Psoas muscle (tissue), 8 donors: ENCODE data around the gene UNC5B. TPM values are rescaled to one million over a fixed set of nuclear protein-coding genes. Genes with fewer than 3 reads are reported as not detected.

ENCODE experiments used
- ATAC-seq, 4 donors: fragments of 200-7000 bp; cut with Tn5 transposase; one replicate each; pipeline ENCODE4 v1.9.1; 2020; ENCODE audit warnings: moderate library complexity in 3 of 4, mild to moderate bottlenecking in 2 of 4
- DNase-seq, 2 donors: peaks; one replicate each; pipeline ENCODE4 v3.0.0-alpha.2; 2020
- H3K27ac ChIP-seq: fragments of 200-600 bp; one replicate; pipeline ENCODE4 v1.8.0; 2022
- H3K27me3 ChIP-seq, 3 donors: fragments of 200-600 bp in 1 of 3; one replicate each; pipeline versions ENCODE4 v1.6.1 to v1.8.0; 2013 to 2022; ENCODE audit warnings: low read length in 2 of 3, mild to moderate bottlenecking in 2 of 3, moderate library complexity in 1 of 3; ENCODE audit not compliant: insufficient read depth in 3 of 3
- H3K36me3 ChIP-seq, 2 donors: fragments of 200-600 bp in 1 of 2; one replicate each; pipeline versions ENCODE4 v1.6.1 to v1.8.0; 2013 to 2022; ENCODE audit warnings: low read depth in 1 of 2, mild to moderate bottlenecking in 1 of 2, moderate library complexity in 1 of 2; ENCODE audit not compliant: insufficient read depth in 1 of 2
- H3K4me1 ChIP-seq: fragments of 200-600 bp; one replicate; pipeline ENCODE4 v1.8.0; 2022
- H3K4me3 ChIP-seq: fragments of 200-600 bp; one replicate; pipeline ENCODE4 v1.8.0; 2022; ENCODE audit warnings: mild to moderate bottlenecking
- H3K9me3 ChIP-seq: fragments of 200-600 bp; one replicate; pipeline ENCODE4 v1.8.0; 2022
- WGBS, 3 donors: extraction: QIAGEN DNeasy Blood & Tissue Kit; methylation state at CpG; one replicate each; pipeline versions ENCODE4 v1.1.6 to v1.1.7; 2013; 5-methylcytosine and 5-hydroxymethylcytosine counted together
- intact Hi-C, 2 donors: fragments of 100-400 bp; cut with DNase I; formaldehyde crosslinking; loops; one replicate each; pipeline versions ENCODE4 v1.11.0 to v1.14.2; 2022
- polyA plus RNA-seq, 3 donors: library from polyadenylated mRNA; stranded (reverse); fragments of 200-250 nt; gene quantifications; one replicate each; pipeline ENCODE4 v1.2.3, GENCODE V29; 2013
- total RNA-seq, 4 donors: library from RNA; stranded (reverse); fragmentation: NEBNext Ultra II Directional in 2 of 4; extraction: Animal tissue kit (Norgen Biotek cat#: 25700) in 2 of 4; gene quantifications; one replicate each; pipeline versions ENCODE4 v1.2.1 to v1.2.4, GENCODE V29; 2021 to 2023
- TF ChIP-seq, protein P1 (sequence below): fragments of 200-600 bp; IDR thresholded peaks from one replicate; pipeline ENCODE4 v1.8.0; 2022; ENCODE audit warnings: antibody characterized with exemption
- donor health status: healthy with polysubstance abuse.
- donor health status: DM: no; HTN: no; CAD: no; lungs with moderate emphysema.
- donor health status: Bipolar disorder and iron deficiency.
- donor health status: healthy.
- donor health status: DM: yes; HTN: yes; CAD: no.
- donor health status: DM: no; HTN: no; CAD: no.
- donor health status: DM: no; HTN: no; CAD: no.
- donor health status: DM: yes; HTN: yes; CAD: no.

Gene UNC5B
- total and polyA plus RNA-seq, 7 donors, result 0.65 to 5.7 (median 1.3) TPM

- Histone ChIP-seq H3K36me3 (peaks cover 0 to 6% of the 10 kb centered on the region in 2 donors), H3K4me3 (no peak overlapping the region), H3K9me3 (no peaks in the 10 kb centered on the region), H3K4me1 (no peaks in the 10 kb centered on the region), H3K27me3 (no peaks in the 10 kb centered on the region), H3K27ac (no peak overlapping the region)
- DNase-seq, result no peak
- 93 to 96% (median 96%) methylated on average over 13 of the region's 13 CpGs for WGBS, 3 donors
- TF ChIP-seq, protein P1, sequence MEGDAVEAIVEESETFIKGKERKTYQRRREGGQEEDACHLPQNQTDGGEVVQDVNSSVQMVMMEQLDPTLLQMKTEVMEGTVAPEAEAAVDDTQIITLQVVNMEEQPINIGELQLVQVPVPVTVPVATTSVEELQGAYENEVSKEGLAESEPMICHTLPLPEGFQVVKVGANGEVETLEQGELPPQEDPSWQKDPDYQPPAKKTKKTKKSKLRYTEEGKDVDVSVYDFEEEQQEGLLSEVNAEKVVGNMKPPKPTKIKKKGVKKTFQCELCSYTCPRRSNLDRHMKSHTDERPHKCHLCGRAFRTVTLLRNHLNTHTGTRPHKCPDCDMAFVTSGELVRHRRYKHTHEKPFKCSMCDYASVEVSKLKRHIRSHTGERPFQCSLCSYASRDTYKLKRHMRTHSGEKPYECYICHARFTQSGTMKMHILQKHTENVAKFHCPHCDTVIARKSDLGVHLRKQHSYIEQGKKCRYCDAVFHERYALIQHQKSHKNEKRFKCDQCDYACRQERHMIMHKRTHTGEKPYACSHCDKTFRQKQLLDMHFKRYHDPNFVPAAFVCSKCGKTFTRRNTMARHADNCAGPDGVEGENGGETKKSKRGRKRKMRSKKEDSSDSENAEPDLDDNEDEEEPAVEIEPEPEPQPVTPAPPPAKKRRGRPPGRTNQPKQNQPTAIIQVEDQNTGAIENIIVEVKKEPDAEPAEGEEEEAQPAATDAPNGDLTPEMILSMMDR, result no peak
- intact Hi-C loops, result no loop called here
- no peak for ATAC-seq
These were observed 126.5 kb downstream of the UNC5B start for GRCh38 chr10:71338728-71339495.

DNA sequence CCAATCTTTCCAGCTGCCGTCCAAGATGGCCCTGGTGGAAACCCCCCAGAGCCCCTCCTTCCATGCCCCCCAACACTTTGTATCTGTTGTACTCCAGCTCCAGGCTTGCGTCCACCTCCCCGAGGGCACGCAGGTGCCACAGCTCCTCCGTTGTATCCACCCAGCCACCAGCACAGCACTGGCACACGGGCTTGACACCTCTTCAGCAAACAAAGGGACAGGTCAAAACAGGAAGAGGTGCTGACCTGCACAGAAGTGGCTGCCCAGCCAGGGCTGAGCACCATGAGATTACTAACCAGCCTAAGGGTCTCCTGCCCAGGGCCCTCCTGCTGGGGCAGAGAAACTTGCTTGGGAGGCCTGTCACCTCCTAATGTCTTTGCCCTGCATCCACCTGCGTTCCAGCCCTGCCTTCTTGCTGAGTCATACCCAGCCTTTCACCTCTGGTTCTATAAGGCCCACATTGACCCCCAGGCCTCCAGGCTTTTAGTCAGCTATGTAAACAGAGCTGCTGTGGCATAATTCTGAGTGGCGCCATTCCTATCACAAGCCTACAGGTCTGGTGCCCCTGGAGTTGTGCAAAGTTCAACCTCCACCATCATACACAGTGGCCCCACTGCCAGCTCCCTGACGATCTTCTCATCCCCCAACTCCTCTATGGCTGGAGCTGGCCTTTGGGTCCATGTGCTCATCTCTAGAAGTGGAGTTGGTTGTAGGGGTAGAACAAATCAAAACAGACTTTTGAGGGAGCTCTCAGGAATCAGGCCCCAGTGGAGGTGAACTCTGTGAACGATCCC, 127.6 kb downstream of the UNC5B start:
- Histone ChIP-seq H3K4me1 (no peaks in the 10 kb centered on the region), H3K27me3 (no peaks in the 10 kb centered on the region), H3K9me3 (no peaks in the 10 kb centered on the region), H3K4me3 (no peak overlapping the region), H3K36me3 (peaks cover 0 to 6% of the 10 kb centered on the region in 2 donors), H3K27ac (no peak overlapping the region)
- ATAC-seq (no peak), DNase-seq (no peak)
- intact Hi-C loops, result no loop called here
- TF ChIP-seq, protein P1, result no peak
- 95 to 98% (median 97%) methylated on average over 10 of the region's 10 CpGs for WGBS, 3 donors

- no peaks in the 10 kb centered on the region for H3K4me1 ChIP-seq
- intact Hi-C loops, result no loop called here
- no peak overlapping the region for H3K4me3 ChIP-seq
- ATAC-seq (no peak), DNase-seq (no peak)
- TF ChIP-seq, protein P1, result no peak
- H3K9me3 ChIP-seq, result no peaks in the 10 kb centered on the region
- H3K36me3 ChIP-seq, result peaks cover 0 to 6% of the 10 kb centered on the region in 2 donors
- no peaks in the 10 kb centered on the region for H3K27me3 ChIP-seq
- no peak overlapping the region for H3K27ac ChIP-seq
- WGBS, 3 donors, result 89 to 92% (median 89%) methylated on average over 8 of the region's 8 CpGs
These were observed 130.4 kb downstream of the UNC5B start for GRCh38 chr10:71342573-71343391.

- TF ChIP-seq, protein P1, result no peak
- Histone ChIP-seq H3K4me1 (no peaks in the 10 kb centered on the region), H3K9me3 (no peaks in the 10 kb centered on the region), H3K4me3 (no peak overlapping the region), H3K27me3 (no peaks in the 10 kb centered on the region), H3K36me3 (peaks cover 0 to 6% of the 10 kb centered on the region in 2 donors), H3K27ac (no peak overlapping the region)
- ATAC-seq (no peak), DNase-seq (no peak)
- WGBS, 3 donors, result 90 to 98% (median 91%) methylated on average over 5 of the region's 5 CpGs
- intact Hi-C loops, result no loop called here
These were observed 131.0 kb downstream of the UNC5B start for GRCh38 chr10:71343392-71343773.
